ENCODE data around the gene GKN2. TPM values are rescaled to one million over a fixed set of nuclear protein-coding genes. Genes with fewer than 3 reads are reported as not detected.

Gene GKN2
- total RNA-seq, 1 donor from 2014 or later: not detected

GRCh38 chr2:68916226-68916625, 36.5 kb downstream of the GKN2 start:
- peaks cover 7% of the 10 kb centered on the region for H3K4me1 Mint-ChIP-seq (ENCODE audit: low read depth)
- DNase-seq (ENCODE audit: low spot score): no peak
- no peaks in the 10 kb centered on the region for H3K36me3 Mint-ChIP-seq (ENCODE audit: low read depth)
- H3K9me3 Mint-ChIP-seq (ENCODE audit: low read depth): no peaks in the 10 kb centered on the region
- no peaks in the 10 kb centered on the region for H3K27me3 Mint-ChIP-seq (ENCODE audit: low read depth)
- H3K4me3 Mint-ChIP-seq (ENCODE audit: unreplicated experiment): no peak overlapping the region
- H3K27ac Mint-ChIP-seq (ENCODE audit: unreplicated experiment): no peak overlapping the region
- no peak for TF ChIP-seq CTCF (IDR thresholded peaks at IDR 0.05)

GRCh38 chr2:68915393-68915792, 37.3 kb downstream of the GKN2 start:
- no peak for TF ChIP-seq CTCF (IDR thresholded peaks at IDR 0.05)
- Mint-ChIP-seq H3K27ac (ENCODE audit: unreplicated experiment) (no peak overlapping the region), H3K9me3 (ENCODE audit: low read depth) (no peaks in the 10 kb centered on the region), H3K4me1 (ENCODE audit: low read depth) (peaks cover 4% of the 10 kb centered on the region), H3K36me3 (ENCODE audit: low read depth) (no peaks in the 10 kb centered on the region), H3K4me3 (ENCODE audit: unreplicated experiment) (no peak overlapping the region), H3K27me3 (ENCODE audit: low read depth) (no peaks in the 10 kb centered on the region)
- no peak for DNase-seq (ENCODE audit: low spot score)

GRCh38 chr2:68913359-68913758, 39.3 kb downstream of the GKN2 start:
- Mint-ChIP-seq H3K36me3 (ENCODE audit: low read depth) (no peaks in the 10 kb centered on the region), H3K9me3 (ENCODE audit: low read depth) (no peaks in the 10 kb centered on the region), H3K4me3 (ENCODE audit: unreplicated experiment) (no peak overlapping the region), H3K27me3 (ENCODE audit: low read depth) (no peaks in the 10 kb centered on the region), H3K4me1 (ENCODE audit: low read depth) (peaks cover 6% of the 10 kb centered on the region), H3K27ac (ENCODE audit: unreplicated experiment) (no peak overlapping the region)
- no peak for DNase-seq (ENCODE audit: low spot score)
- no peak for TF ChIP-seq CTCF (IDR thresholded peaks at IDR 0.05)

- Mint-ChIP-seq H3K27me3 (ENCODE audit: low read depth) (no peaks in the 10 kb centered on the region), H3K9me3 (ENCODE audit: low read depth) (no peaks in the 10 kb centered on the region), H3K4me1 (ENCODE audit: low read depth) (peaks cover 7% of the 10 kb centered on the region), H3K36me3 (ENCODE audit: low read depth) (no peaks in the 10 kb centered on the region), H3K4me3 (ENCODE audit: unreplicated experiment) (no peak overlapping the region), H3K27ac (ENCODE audit: unreplicated experiment) (no peak overlapping the region)
- TF ChIP-seq CTCF (IDR thresholded peaks at IDR 0.05): no peak
- no peak for DNase-seq (ENCODE audit: low spot score)
Measured at GRCh38 chr2:68912732-68913131, 40.0 kb downstream of the GKN2 start.

GRCh38 chr2:68912111-68912510, 40.6 kb downstream of the GKN2 start:
- H3K4me3 Mint-ChIP-seq (ENCODE audit: unreplicated experiment): no peak overlapping the region
- no peaks in the 10 kb centered on the region for H3K9me3 Mint-ChIP-seq (ENCODE audit: low read depth)
- H3K27ac Mint-ChIP-seq (ENCODE audit: unreplicated experiment): no peak overlapping the region
- no peaks in the 10 kb centered on the region for H3K27me3 Mint-ChIP-seq (ENCODE audit: low read depth)
- no peaks in the 10 kb centered on the region for H3K36me3 Mint-ChIP-seq (ENCODE audit: low read depth)
- TF ChIP-seq CTCF (IDR thresholded peaks at IDR 0.05): no peak
- peaks cover 7% of the 10 kb centered on the region for H3K4me1 Mint-ChIP-seq (ENCODE audit: low read depth)
- DNase-seq (ENCODE audit: low spot score): no peak

Measured in chondrocyte (in vitro differentiated cells).